Prostate gland (tissue), 2 donors: Measurements from ENCODE around the gene EPM2AIP1.

Source experiments
- CTCF ChIP-seq, 4 experiments: fragments of 200-600 bp in 2 of 4; fragments of 450-650 bp in 2 of 4; sonication (generic) in 2 of 4; IDR thresholded peaks; 1 replicate in 3 of 4; 2 replicates in 1 of 4; pipeline ENCODE4 v1.5.1; 2016 to 2019; ENCODE audit warnings: antibody characterized with exemption in 4 of 4, mild to moderate bottlenecking in 2 of 4, moderate library complexity in 2 of 4
- POLR2AphosphoS5 ChIP-seq: sonication (generic); formaldehyde crosslinking; IDR thresholded peaks from one replicate; pipeline ENCODE4 v1.6.1; 2017; ENCODE audit warnings: antibody characterized with exemption

GRCh38 chr3:37016903-37017302 is 24.0 kb upstream of the EPM2AIP1 start:
- no peak for TF ChIP-seq CTCF (IDR thresholded peaks at IDR 0.05)
- no peak for TF ChIP-seq POLR2AphosphoS5
